ENCODE results near the gene SLC7A5. TPM values are rescaled to one million over a fixed set of nuclear protein-coding genes. Genes with fewer than 3 reads are reported as not detected.
A peak's percentile ranks its signal among the peaks of the same experiment; 100 is the strongest.

The SLC7A5 gene
- total and polyA plus RNA-seq, 2 of the 13 experiments (the other 11 are each of a cell fraction or from before 2014, with no cell fraction given) = 79.6 to 155 TPM

DNA sequence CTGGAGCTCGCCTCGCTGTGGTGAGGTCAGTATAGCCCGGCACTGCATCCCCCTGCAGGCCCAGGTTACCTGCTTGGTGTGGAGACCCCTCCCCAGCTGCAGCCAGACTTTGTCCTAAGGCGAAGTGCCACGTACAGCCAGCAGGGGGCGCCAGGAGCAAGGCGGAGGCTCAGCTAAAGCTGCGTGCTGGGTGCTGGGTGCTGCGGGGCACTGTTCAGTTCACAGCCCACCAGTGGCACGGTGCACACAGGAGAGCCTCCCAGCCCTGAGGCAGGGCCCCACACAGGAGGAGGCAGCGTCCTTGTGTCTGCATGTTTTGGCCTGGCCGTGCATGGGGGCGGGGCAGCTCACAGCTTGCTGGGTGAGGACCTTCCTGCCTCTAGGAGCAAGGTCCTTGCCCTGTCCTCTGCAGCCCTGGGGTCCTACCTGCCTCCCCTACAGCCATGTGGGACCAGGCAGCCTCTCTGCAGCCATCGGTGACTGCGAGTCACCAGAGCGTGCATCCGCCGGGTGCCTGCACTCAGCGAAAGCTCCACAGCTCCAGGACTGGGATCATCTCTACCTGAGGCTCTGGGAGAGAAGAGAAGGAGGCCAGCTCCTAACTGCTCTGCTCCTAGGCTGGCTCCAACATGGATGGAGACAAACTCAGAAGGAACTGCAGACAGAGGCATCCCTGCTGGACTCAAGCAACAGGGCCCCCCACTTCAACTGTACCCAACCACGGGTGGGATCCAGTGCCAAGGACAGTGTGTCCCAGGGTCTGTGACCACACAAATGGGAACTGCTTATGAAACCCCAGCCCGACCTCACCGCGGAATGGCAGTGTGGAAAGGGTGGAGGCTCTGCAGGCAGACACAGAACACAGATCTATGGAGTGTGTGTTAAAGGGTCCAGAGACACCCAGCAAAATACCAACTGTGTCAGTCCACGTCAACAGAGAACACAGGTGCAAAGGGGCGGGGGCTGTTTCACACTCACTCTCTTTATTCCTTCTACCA lies 19.0 kb downstream of the SLC7A5 start (continued):
- TF ChIP-seq ZNF230 (CRISPR knock-in tag; IDR thresholded peaks at IDR 0.05) (0 out of 2 replicates have a peak, but pooled peaks have one; percentile 87), CHCHD3 (CRISPR knock-in tag; IDR thresholded peaks at IDR 0.05) (0 out of 2 replicates have a peak, but pooled peaks have one; percentile 10), NR1H2 (CRISPR knock-in tag; IDR thresholded peaks at IDR 0.05; ENCODE audit: borderline replicate concordance, low read depth) (peak; percentile 17; the same call in 1 of the 2 replicates), MYNN (CRISPR knock-in tag; IDR thresholded peaks at IDR 0.05; ENCODE audit: low read depth) (no peak), HNRNPK (IDR thresholded peaks at IDR 0.05; ENCODE audit: low read depth, low read length, poor library complexity, severe bottlenecking) (no peak), CBFB (CRISPR knock-in tag; IDR thresholded peaks at IDR 0.05) (peak; percentile 92), MAZ (IDR thresholded peaks at IDR 0.05; ENCODE audit: borderline replicate concordance, low read depth, low read length) (peak; percentile 53; the same call in 1 of the 2 replicates), MAZ (CRISPR knock-in tag; IDR thresholded peaks at IDR 0.05; ENCODE audit: low read depth) (peak; percentile 97), ELF1 (CRISPR knock-in tag; IDR thresholded peaks at IDR 0.05) (peak; percentile 64; the same call in 1 of the 2 replicates), MTA1 (CRISPR knock-in tag; IDR thresholded peaks at IDR 0.05; ENCODE audit: borderline replicate concordance) (peak; percentile 100), RELA (CRISPR knock-in tag; IDR thresholded peaks at IDR 0.05) (0 out of 2 replicates have a peak, but pooled peaks have one; percentile 23), ATF1 (CRISPR knock-in tag; IDR thresholded peaks at IDR 0.05) (no peak), ZNF510 (CRISPR knock-in tag; IDR thresholded peaks at IDR 0.05; ENCODE audit: low read depth) (peak; percentile 57; the same call in 1 of the 2 replicates), MED13 (CRISPR knock-in tag; IDR thresholded peaks at IDR 0.05) (peak; percentile 82), ZNF607 (CRISPR knock-in tag; IDR thresholded peaks at IDR 0.05; ENCODE audit: borderline replicate concordance) (0 out of 2 replicates have a peak, but pooled peaks have one; percentile 81)
- TF ChIP-seq, protein P1, sequence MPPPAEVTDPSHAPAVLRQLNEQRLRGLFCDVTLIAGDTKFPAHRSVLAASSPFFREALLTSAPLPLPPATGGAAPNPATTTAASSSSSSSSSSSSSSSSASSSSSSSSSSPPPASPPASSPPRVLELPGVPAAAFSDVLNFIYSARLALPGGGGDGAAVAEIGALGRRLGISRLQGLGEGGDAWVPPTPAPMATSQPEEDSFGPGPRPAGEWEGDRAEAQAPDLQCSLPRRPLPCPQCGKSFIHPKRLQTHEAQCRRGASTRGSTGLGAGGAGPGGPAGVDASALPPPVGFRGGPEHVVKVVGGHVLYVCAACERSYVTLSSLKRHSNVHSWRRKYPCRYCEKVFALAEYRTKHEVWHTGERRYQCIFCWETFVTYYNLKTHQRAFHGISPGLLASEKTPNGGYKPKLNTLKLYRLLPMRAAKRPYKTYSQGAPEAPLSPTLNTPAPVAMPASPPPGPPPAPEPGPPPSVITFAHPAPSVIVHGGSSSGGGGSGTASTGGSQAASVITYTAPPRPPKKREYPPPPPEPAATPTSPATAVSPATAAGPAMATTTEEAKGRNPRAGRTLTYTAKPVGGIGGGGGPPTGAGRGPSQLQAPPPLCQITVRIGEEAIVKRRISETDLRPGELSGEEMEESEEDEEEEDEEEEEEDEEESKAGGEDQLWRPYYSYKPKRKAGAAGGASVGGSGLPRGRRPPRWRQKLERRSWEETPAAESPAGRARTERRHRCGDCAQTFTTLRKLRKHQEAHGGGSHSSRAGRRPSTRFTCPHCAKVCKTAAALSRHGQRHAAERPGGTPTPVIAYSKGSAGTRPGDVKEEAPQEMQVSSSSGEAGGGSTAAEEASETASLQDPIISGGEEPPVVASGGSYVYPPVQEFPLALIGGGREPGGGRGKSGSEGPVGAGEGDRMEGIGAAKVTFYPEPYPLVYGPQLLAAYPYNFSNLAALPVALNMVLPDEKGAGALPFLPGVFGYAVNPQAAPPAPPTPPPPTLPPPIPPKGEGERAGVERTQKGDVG (CRISPR knock-in tag; IDR thresholded peaks at IDR 0.05; ENCODE audit: borderline replicate concordance) = peak; percentile 99
- TF ChIP-seq, protein P2, sequence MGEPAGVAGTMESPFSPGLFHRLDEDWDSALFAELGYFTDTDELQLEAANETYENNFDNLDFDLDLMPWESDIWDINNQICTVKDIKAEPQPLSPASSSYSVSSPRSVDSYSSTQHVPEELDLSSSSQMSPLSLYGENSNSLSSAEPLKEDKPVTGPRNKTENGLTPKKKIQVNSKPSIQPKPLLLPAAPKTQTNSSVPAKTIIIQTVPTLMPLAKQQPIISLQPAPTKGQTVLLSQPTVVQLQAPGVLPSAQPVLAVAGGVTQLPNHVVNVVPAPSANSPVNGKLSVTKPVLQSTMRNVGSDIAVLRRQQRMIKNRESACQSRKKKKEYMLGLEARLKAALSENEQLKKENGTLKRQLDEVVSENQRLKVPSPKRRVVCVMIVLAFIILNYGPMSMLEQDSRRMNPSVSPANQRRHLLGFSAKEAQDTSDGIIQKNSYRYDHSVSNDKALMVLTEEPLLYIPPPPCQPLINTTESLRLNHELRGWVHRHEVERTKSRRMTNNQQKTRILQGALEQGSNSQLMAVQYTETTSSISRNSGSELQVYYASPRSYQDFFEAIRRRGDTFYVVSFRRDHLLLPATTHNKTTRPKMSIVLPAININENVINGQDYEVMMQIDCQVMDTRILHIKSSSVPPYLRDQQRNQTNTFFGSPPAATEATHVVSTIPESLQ (CRISPR knock-in tag; conservative IDR thresholded peaks at IDR 0.05) = no peak
- TF ChIP-seq, protein P3, sequence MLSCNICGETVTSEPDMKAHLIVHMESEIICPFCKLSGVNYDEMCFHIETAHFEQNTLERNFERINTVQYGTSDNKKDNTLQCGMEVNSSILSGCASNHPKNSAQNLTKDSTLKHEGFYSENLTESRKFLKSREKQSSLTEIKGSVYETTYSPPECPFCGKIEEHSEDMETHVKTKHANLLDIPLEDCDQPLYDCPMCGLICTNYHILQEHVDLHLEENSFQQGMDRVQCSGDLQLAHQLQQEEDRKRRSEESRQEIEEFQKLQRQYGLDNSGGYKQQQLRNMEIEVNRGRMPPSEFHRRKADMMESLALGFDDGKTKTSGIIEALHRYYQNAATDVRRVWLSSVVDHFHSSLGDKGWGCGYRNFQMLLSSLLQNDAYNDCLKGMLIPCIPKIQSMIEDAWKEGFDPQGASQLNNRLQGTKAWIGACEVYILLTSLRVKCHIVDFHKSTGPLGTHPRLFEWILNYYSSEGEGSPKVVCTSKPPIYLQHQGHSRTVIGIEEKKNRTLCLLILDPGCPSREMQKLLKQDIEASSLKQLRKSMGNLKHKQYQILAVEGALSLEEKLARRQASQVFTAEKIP (CRISPR knock-in tag; IDR thresholded peaks at IDR 0.05; ENCODE audit: borderline replicate concordance) = no peak
- TF ChIP-seq, protein P4, sequence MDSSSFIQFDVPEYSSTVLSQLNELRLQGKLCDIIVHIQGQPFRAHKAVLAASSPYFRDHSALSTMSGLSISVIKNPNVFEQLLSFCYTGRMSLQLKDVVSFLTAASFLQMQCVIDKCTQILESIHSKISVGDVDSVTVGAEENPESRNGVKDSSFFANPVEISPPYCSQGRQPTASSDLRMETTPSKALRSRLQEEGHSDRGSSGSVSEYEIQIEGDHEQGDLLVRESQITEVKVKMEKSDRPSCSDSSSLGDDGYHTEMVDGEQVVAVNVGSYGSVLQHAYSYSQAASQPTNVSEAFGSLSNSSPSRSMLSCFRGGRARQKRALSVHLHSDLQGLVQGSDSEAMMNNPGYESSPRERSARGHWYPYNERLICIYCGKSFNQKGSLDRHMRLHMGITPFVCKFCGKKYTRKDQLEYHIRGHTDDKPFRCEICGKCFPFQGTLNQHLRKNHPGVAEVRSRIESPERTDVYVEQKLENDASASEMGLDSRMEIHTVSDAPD (CRISPR knock-in tag; IDR thresholded peaks at IDR 0.05) = peak; percentile 91; the same call in 1 of the 2 replicates
